Stimulated activated CD4-positive, alpha-beta T cell treated with anti-CD3 and anti-CD28 coated beads, Interleukin-15, amount 100 ng/mL, for 24 hours (primary cell): ENCODE data around the gene TRIM45.
A peak's percentile ranks its signal among the peaks of the same experiment; 100 is the strongest.

Source experiments
- DNase-seq: peaks from one replicate; pipeline ENCODE4 v3.0.0-alpha.2; 2020

TRIM45 gene, protein sequence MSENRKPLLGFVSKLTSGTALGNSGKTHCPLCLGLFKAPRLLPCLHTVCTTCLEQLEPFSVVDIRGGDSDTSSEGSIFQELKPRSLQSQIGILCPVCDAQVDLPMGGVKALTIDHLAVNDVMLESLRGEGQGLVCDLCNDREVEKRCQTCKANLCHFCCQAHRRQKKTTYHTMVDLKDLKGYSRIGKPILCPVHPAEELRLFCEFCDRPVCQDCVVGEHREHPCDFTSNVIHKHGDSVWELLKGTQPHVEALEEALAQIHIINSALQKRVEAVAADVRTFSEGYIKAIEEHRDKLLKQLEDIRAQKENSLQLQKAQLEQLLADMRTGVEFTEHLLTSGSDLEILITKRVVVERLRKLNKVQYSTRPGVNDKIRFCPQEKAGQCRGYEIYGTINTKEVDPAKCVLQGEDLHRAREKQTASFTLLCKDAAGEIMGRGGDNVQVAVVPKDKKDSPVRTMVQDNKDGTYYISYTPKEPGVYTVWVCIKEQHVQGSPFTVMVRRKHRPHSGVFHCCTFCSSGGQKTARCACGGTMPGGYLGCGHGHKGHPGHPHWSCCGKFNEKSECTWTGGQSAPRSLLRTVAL

DNA sequence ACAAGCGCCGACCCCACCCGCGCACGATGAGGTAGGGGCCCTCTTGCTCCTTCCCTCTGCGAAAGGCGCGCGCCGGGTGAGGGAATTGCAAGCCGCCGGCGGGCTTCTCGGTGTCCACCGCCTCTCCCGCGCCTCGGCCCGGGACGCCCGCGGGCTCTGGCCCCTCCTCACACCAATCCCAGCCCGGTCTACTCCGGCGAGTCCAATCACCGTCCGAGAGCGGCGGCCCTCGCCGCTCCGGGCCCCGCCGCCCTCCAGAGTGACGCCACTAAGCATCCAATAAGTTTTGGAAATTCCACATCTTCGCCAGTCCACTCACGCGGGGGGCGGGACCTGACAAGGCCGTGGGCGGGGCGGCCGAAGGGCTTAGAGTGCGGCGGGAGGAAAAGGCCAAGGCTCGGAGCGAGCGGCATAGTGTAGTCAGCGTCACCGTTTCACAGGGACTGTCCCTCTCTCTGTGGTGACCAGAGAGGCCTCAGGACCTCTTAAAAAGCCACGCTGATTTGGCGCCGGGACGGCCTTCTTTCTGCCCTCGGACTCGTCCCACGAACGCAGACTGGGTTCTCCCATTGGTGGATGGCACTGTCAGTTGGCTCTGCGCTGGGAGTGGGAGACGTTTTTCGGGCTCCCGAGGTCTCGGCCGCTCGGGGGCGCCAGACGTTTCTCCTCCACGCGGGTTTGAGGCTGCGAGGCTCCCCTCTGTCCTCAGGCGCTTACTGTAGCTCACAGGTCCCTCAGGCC is at the start of gene TRIM45:
Gene TRIM45, minus strand, starts transcription at position 161 of the 741 bp plus-strand sequence. CDS start 548 bp downstream, outside the sequence.
- peak; percentile 91 for DNase-seq

DNA sequence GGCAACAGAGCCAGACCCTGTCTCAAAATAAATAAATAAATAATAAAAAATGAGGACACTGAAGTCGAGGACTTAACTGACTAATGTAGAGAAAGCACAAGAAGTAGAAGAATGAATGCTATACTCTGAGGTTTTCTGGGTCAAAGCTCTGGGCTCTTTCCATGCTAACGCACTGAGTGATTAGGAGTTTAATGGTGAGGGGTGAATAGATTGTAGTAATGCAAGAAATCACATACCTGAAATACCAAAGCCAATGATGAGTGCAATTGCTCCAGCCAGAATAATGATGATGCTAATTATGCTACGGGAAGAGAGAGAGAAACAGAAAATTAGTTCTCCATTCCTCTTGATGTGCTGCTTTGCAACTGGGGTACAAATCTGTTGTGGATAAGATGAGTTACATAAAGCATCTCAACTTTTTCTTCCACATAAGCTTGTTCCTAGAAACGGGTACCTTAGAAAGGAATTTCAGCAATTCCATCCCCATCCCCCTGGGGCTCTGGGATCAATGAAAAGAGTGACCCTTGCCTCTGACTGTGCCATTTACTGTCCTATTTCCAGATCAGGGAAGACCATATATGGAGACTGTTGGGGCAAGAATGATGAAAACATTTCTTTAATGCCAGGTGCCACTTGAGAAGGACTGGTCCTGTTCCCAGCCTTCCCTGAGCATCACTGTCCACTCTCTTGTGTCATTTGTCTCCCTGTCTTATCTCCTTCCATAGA is 48.5 kb upstream of the TRIM45 start:
- DNase-seq: no peak

DNA sequence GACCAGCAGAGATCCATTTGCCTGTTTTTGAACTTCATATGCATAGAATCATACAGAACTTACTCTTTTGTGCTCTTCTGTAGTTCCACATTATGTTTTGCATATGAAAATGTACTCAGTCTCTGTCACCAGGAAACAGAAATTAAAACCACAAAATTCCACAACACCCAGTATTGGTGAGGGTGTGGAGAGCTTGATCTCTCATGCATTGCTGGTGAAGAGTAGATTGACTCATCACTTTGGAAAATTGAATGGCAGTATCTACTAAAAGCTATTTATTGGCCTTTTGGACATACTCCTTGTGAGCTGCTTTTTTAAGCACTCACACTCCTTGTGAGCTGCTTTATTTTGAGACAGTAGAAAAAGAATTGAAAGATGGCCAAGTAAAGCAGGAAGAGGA is 45.9 kb upstream of the TRIM45 start:
- no peak for DNase-seq

DNA sequence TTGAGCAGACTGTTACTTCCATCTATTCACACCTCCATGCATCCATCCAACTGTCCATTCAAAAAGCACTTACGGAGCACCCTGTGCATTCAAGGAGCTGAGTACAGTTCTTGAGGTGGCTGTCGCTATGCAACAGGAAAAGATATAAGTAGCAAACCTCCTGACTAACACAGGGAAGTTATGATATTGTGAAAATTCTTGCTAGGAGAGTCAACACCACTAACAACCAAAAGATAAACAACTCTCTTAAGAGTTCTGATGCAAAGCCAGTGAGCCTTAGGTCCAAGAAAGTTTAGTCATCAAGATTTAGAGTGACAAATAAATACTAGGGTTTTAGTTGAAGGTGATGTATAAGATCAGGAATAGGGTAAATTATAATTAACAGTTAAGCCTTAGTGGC is 44.5 kb upstream of the TRIM45 start:
- no peak for DNase-seq

DNA sequence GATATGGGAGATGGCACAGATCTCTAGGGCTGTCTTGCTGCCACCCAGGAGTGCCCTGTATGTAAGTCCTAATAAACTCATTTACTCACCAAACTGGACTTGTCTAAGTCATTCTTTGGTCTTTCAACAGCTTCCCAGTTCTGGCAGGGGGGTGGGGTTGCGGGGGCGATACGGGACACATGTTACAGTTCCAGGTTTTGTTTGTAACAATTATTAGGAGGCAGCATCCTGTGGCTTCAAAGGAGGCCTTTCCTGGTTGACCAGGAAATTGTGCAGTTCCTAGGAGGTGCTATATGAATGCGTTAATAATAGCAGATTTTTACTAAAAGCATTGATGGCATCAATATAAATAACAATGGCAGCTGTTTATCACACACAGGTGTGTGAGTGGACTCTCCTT is 42.7 kb upstream of the TRIM45 start:
- DNase-seq: no peak

DNA sequence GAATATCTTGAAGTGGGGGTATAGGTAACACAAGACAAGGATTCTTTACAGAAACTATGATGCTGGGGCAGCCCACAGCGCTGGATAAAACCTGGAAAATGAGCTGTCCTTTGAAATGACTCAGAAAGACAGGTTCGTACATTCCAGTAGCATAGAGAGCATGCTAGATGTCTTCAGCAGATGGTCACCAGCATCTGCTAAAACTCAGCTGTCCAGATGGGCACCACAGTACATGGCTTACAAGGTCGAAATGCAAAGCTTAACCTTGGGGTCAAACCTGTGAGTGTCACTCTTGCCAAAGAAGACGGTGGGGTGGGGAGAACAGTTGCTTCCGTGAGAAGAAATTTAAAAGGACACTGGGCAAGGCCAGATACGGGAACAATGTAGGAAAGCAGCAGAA is 41.3 kb upstream of the TRIM45 start:
- DNase-seq: no peak

DNA sequence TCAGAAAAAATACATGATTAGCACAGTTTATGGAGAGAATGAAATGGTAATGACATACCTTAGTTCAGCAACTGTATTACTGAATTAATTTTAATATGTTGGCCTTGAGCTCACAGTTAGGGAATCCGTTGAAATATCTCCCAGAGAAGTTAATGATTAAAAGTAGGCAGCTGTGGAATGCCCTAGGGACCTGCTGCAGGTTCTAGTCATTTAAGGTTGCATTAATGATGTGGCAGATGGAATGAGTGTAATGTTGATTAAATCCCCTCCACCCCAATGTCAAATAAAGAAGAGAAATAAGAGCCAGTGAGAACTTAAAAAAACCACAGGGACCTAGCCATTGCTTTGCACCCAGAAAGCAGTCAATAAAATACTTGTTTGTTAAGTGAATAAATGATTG is 40.3 kb upstream of the TRIM45 start:
- DNase-seq: no peak

DNA sequence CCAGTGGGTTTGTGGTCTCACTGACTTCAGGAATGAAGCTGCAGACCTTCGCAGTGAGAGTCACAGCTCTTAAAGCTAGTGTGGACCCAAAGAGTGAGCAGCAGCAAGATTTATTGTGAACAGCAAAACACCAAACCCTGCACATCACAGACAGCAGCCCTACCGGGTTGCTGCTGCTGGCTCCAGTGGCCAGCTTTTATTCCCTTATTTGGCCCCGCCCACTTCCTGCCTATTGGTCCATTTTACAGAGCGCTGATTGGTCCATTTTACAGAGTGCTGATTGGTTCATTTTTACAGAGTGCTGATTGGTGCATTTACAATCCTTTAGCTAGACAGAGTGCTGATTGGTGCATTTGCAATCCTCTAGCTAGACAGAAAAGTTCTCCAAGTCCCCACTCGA is 29.8 kb upstream of the TRIM45 start:
- peak; percentile 3 for DNase-seq

DNA sequence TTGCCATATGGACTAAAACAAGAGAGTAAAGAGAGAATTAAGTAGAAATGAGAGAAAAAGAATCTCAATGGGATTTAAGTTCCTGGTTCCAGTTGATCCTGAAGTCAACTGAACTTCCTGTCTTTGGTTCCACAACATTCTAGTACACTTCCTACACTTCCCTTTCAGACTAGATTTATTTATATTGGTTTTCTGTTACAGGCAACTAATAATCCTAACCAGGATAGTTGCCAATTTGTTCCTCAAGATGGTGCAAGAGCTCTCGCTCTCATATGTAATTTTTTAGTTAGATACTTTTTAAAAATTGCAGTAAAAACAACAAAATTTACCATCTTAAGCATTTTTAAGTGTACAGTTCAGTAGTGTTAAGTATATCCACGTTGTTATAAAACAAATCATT is 28.8 kb upstream of the TRIM45 start:
- no peak for DNase-seq

DNA sequence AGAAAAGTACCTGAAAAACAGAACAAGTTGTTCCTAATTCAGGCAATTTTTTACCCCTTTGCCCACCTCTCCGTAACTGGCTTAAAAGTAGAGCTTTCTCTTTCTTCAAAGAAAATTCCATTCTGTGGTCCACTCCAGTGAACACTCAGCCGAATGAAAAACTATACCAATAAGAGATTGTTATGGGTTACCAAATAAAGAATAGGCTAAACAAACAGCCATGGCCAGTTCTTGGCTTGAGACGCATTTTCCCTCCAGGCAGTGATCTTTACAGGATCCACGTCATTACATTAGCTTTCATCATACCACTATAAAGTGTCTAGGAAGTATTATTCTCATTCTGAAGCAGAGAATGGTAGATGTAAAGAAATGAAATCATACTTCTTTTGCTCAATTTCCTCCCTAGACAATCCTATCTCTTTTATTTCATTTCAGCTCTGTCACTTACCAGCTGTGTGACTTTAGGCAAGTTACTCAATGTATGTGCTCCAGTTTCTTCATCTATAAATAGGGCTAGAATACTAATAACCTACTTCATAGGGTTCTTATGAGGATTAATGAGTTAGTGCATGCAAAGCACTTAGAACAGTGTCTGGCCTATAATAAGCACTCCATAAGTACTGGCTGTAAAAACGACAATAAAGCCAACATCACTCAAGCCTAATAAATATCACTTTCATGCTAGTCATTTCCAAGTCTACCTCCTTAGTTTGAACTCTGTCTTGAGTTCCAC is 26.5 kb upstream of the TRIM45 start:
- DNase-seq: no peak

DNA sequence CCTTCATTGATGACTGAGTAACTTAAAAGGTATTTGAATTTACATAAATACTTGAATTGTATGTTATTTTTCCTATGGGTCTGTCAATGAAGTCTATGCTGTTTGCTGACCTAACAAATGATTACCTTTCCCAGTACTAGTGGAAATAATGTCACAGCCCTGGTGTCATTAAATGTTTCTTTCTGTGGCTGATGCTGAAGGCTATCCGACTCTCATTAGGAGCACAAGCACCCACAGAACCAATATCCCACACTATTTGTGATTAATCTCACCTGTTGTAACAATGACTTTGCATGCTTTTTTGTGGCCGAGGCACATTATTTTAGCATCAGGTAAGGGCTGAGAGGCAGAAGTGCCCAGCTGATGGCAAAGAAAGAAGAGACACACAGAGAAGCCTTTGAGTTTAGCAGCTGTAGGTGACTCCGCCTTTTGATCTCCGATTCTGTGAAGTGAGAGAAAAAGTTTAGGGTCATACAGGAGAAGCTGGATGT is 25.8 kb upstream of the TRIM45 start:
- no peak for DNase-seq

DNA sequence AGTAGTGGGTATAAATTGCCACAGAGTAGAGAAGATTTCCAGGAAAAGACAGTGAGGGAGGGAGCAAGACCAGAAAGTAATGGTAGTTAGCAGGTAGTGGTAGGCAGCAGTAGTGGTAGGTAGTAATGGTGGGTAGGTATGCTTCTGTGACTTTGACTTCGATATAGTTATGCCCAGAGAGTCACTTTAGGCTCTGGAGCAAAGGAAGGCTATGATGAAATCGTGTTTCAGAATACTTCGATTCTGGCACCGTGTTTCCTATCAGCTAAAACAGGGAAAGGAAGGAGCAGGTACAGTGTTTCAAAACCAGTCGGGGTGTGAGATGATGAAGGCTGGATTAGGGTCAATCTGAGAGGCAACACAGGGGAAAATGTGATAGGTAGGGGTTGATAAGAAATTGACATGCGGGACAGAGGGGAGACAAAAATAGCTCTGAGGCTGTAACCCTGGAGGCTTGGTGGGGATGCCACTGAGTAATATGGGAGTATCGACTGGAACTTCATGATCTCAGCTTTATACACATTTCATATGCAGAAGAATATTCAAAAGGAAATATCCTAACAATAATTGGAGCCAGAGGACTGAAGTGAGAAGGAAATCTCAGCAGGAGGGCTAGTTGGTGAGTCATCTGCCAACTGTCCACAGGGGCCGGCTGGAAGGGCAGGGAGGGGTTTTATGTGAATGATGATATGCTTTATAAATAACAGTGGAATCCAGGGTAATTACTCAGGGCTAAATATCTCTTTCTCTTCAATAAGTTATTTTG is 25.2 kb upstream of the TRIM45 start:
- no peak for DNase-seq

DNA sequence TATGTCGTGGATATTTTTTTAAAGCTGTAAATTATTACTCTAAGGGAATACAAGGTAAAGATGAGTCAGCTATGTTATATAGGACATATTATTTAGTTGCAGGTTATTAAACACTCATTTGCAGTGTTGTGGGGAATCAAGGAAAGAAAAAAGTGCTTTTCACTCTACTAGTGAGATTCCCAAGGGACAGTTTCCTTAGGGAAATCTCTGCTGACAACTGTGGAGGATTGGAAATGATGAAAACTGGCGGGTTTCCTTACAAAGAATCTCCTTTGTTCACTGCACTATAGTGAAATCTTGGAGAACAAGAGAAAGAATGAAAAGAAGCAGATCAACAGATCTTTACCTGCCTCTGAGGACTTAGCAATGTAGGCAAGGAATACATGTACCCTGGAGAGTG is 24.5 kb upstream of the TRIM45 start:
- no peak for DNase-seq

DNA sequence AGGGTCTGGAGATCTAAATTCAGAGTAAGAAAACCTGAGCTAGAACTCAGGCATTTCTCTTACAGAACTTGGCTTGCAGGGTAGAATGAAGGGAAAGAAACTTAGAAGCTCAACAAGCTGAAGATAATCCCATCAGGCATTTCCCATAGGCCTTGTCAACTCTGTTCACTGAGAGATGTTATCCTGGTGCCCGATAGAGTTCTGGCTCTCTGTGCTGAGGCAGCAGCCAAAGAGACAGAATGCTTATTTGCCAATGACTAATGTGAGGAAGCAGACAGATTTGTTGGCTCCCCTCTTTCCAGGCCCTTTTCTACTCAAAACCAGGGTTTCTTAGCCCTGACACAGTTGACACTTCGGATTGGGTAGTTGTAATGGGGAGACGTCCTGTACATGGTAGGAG is 22.3 kb upstream of the TRIM45 start:
- DNase-seq: no peak

DNA sequence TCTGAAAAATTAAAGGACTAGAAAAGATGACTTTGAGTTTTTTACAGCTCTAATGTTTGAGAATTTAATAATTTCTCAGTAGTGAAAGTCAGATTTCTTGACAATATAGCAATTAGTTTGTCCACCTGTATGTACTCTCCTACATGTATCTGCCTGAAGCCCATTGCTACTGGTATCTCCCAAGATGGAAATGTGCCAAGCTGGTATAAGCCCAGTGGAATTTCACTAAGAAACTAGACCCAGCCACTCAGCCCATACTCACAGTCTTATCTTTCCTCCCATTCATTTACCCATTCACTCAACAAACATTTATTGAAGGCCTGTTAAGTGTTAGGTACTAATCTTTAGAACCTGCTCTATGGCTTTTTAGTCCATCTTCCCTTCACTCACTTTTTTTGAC is 21.6 kb upstream of the TRIM45 start:
- no peak for DNase-seq

DNA sequence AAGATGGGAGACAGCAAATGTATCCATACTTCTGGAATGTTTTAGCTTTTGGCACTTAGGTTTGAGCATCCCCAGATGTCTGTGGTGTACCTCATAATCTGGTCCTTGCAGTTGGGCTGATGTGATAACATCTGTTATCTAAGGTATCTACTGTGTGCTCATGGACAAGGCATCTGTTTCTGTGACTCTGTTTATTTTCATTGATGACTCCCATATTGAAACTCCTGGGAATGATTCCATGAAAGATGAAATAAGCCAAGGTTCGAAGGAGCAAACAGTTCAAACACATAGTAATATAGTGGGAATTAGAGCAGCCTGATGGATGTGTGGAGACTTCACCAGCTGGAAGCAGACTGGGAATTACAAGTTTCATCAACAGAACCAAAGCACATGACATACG is 20.7 kb upstream of the TRIM45 start:
- DNase-seq: no peak

DNA sequence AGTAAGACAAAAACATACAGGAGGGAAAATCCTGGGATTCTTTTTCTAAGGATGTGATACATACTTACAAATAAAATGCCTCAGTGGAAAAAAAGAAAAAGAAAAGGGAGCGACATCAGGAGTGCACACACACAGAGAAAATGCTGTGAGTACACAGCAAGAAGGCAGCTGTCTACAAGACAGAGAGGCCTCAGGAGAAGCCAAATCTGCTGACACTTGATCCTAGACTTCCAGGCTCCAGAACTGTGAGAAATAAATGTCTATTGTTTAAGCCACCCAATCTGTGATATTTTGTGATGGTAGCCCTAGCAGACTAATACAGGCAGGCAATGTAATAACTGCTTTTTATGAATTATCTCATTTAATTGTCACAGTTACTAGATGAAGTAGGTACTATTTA is 17.0 kb upstream of the TRIM45 start:
- no peak for DNase-seq

DNA sequence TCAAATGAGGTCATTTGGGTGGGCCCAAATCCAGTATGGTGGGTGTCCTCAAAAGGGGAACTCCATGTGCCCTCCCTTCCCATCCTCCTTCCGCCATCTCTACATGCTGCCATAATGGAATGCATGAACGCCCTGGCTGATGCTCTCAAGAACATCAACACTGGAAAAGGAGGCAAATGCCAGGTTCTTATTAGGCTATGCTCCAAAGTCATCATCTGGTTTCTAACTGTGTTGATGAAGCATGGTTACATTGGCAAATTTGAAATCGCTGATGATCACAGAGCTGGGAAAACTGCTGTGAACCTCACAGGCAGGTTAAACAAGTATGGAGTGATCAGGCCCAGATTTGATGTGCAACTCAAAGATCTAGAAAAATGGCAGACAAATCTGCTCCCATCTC is 16.6 kb upstream of the TRIM45 start:
- DNase-seq: no peak

DNA sequence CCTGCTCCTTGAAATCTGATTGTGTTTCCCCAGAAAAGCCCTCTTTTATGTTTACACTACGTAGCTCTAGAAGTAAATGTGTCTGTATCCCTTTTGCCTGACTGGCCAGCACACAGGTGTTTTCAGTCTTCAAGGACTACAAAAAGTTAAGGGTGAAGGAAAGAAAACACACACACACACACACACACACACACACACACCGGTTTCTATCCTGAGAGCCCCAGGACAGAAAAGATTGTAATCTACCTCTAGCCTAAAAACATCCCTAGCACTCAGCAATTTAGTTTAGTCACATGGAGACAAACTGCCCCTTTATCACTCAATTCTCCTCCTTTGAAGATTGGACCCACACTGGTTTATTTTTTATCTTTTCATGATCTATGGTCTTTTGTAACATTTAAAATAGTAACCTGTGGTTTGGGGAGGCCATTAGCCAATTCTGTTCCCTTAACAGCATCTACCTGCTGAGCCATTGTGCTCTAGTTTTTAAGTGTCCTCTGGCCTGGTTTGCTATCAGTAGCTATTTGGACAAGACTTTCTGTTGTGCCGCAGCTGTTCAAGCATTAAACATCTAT is 15.8 kb upstream of the TRIM45 start:
- DNase-seq: no peak

DNA sequence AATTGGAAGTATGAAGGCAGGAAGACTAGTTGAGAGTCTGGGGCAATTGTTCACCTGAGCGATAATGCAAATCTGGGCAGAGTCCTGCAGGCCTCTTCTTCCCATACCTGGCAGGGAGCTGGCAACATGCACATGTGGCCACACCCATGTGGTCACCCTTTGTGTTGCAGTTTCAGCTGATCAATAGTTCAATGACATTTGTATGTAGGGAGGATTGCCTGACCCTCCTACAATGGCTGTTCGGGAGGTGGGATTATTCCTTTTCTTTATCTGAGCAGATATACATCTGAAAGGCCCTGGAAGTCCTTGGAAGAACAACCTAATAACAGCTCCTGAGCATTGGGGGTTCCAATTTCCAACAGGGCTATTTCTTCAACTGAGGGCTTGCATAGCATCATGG is 15.2 kb upstream of the TRIM45 start:
- DNase-seq: no peak

DNA sequence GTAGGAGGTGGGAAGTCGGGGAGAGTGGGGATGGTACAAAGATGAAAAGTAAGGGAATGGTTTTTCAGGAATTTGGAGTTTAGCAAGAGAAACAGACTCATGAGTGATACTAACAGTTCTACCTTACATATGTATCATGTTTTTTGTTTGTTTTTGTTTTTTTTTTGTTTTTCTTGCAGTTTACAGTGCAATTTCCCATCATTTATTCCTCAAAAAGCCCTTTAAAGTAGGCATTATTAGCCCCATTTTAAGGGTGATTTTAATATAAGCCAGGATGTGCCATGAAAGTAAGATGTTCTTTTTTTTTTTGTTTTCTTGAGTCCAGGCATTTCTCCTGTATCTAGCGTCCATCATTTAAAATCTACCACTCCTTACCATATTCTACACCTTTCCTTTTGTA is 13.8 kb upstream of the TRIM45 start:
- DNase-seq: no peak
